ENCODE results near the gene TPM1. TPM values are rescaled to one million over a fixed set of nuclear protein-coding genes. Genes with fewer than 3 reads are reported as not detected.
A peak's percentile ranks its signal among the peaks of the same experiment; 100 is the strongest.

Gene TPM1
- total RNA-seq, 1 experiment from 2014 or later, result 748 TPM

GRCh38 chr15:63065262-63066221, 23.0 kb downstream of the TPM1 start:
- no peaks in the 10 kb centered on the region for H3K79me2 ChIP-seq (ENCODE audit: insufficient read depth, low read length)
- no peaks in the 10 kb centered on the region for H3K23me2 ChIP-seq (ENCODE audit: insufficient read length, low read depth, low read length, poor library complexity, severe bottlenecking)
- no peaks in the 10 kb centered on the region for H3K27me3 ChIP-seq (ENCODE audit: insufficient read depth, low read length)
- no peak overlapping the region for H3K27ac ChIP-seq (ENCODE audit: insufficient read length, low read depth, low read length)
- H3K4me1 ChIP-seq (ENCODE audit: insufficient read depth, low read length), result no peaks in the 10 kb centered on the region
- no peak for DNase-seq
- no peak overlapping the region for H2AK5ac ChIP-seq (ENCODE audit: insufficient read length, low read length)
- no peak overlapping the region for H3K18ac ChIP-seq (ENCODE audit: insufficient read length, low read depth, low read length)
- no peak overlapping the region for H3K56ac ChIP-seq (ENCODE audit: insufficient read length, low read depth, low read length)
- no peak overlapping the region for H2BK20ac ChIP-seq (ENCODE audit: low read depth, low read length, poor library complexity, severe bottlenecking)
- peaks cover 16 to 28% of the 10 kb centered on the region in 2 experiments for H3K4me1 Mint-ChIP-seq
- no peaks in the 10 kb centered on the region for H3K27me3 Mint-ChIP-seq (ENCODE audit: low read depth)
- H3K14ac ChIP-seq (ENCODE audit: insufficient read depth, low read length), result no peak overlapping the region
- H3K4ac ChIP-seq (ENCODE audit: low read depth, low read length), result no peak overlapping the region
- no peak overlapping the region for H4K8ac ChIP-seq (replicated peaks; ENCODE audit: insufficient read length, low read depth, low read length)
- no peak overlapping the region for H2BK12ac ChIP-seq (ENCODE audit: insufficient read length, low read depth, low read length)
- no peak overlapping the region for H2AFZ ChIP-seq (ENCODE audit: low read length)
- peaks cover 41 to 95% (median 91%) of the 10 kb centered on the region in 3 experiments; a peak in 6 of 7 replicates for H3K36me3 Mint-ChIP-seq (ENCODE audit: insufficient read depth in 1 of 3, low read depth in 3 of 3)
- no peak overlapping the region for H3K4me3 Mint-ChIP-seq
- no peak overlapping the region for H3K4me2 ChIP-seq (ENCODE audit: insufficient read depth, insufficient read length, low read length)
- no CpG with 5 or more reads among the region's 8 CpGs for WGBS (ENCODE audit: extremely low coverage, insufficient read length, low lambda C conversion rate)
- no peak overlapping the region for H3T11ph ChIP-seq (ENCODE audit: low read length)
- H4K5ac ChIP-seq (ENCODE audit: insufficient read length, low read depth, low read length), result no peak overlapping the region
- no peaks in the 10 kb centered on the region for H3K79me1 ChIP-seq (ENCODE audit: insufficient read depth, low read depth, low read length, poor library complexity, severe bottlenecking)
- H2BK120ac ChIP-seq (ENCODE audit: low read depth, low read length, poor library complexity, severe bottlenecking), result no peak overlapping the region
- no peak overlapping the region for H2BK15ac ChIP-seq (ENCODE audit: low read depth, low read length)
- no peak overlapping the region for H2BK5ac ChIP-seq (ENCODE audit: insufficient read length, low read length)
- TF ChIP-seq CTCF (conservative IDR thresholded peaks at IDR 0.05), result no peak
- no peak overlapping the region for H4K91ac ChIP-seq (ENCODE audit: insufficient read length, low read depth, low read length)
- no peaks in the 10 kb centered on the region for H4K20me1 ChIP-seq (ENCODE audit: control insufficient read depth, insufficient read depth, insufficient read length)
- H3K27ac Mint-ChIP-seq, result peak overlapping the region in 1 of 3 experiments; percentile 89; a peak in 3 of 7 replicates
- no peak overlapping the region for H3K23ac ChIP-seq (ENCODE audit: insufficient read length, low read depth, low read length)
- H3K9ac ChIP-seq (ENCODE audit: extremely low read depth, insufficient read length, low read length), result no peak overlapping the region
- no peaks in the 10 kb centered on the region for H3K9me3 Mint-ChIP-seq
- H3K9me3 ChIP-seq (ENCODE audit: control insufficient read depth, low read depth, low read length), result no peaks in the 10 kb centered on the region

All from H9 (cell line).